Neural progenitor cell (in vitro differentiated cells): ENCODE results near the gene ACTR5. TPM values are rescaled to one million over a fixed set of nuclear protein-coding genes. Genes with fewer than 3 reads are reported as not detected.

Source experiments
- DNase-seq: peaks from one replicate; pipeline ENCODE4 v3.0.0-alpha.2; 2016; ENCODE audit warnings: low spot score
- H2AFZ ChIP-seq: fragments of 200-600 bp; sonication (generic); replicated peaks from 2 replicates; pipeline ENCODE4 v1.6.1; 2016; ENCODE audit warnings: antibody characterized with exemption
- H3F3A ChIP-seq: fragments of 200-600 bp; sonication (generic); 2 replicates; pipeline ENCODE4 v1.6.1; 2016; ENCODE audit warnings: antibody characterized with exemption, low read depth
- H3K27ac ChIP-seq: fragments of 200-600 bp; sonication (generic); 2 replicates; pipeline ENCODE4 v1.5.1; 2016; ENCODE audit warnings: mild to moderate bottlenecking
- H3K27me3 ChIP-seq: fragments of 200-600 bp; sonication (generic); 2 replicates; pipeline ENCODE4 v1.6.1; 2016; ENCODE audit warnings: mild to moderate bottlenecking, moderate library complexity
- H3K36me3 ChIP-seq: fragments of 200-600 bp; sonication (generic); 2 replicates; pipeline ENCODE4 v1.5.1; 2016
- H3K4me1 ChIP-seq: fragments of 200-600 bp; sonication (generic); 2 replicates; pipeline ENCODE4 v1.6.1; 2016; ENCODE audit warnings: mixed run types
- H3K4me2 ChIP-seq: fragments of 200-600 bp; sonication (generic); 2 replicates; pipeline ENCODE4 v1.6.1; 2016
- H3K4me3 ChIP-seq: fragments of 200-600 bp; sonication (generic); 2 replicates; pipeline ENCODE4 v1.5.1; 2016
- H3K79me2 ChIP-seq: fragments of 200-600 bp; sonication (generic); 2 replicates; pipeline ENCODE4 v1.6.1; 2016; ENCODE audit warnings: low read depth
- H3K9ac ChIP-seq: fragments of 200-600 bp; sonication (generic); 2 replicates; pipeline ENCODE4 v1.6.1; 2016
- H3K9me3 ChIP-seq: fragments of 200-600 bp; sonication (generic); 2 replicates; pipeline ENCODE4 v1.5.1; 2016; ENCODE audit warnings: low read depth
- H4K20me1 ChIP-seq: fragments of 200-600 bp; sonication (generic); 2 replicates; pipeline ENCODE4 v1.6.1; 2016; ENCODE audit warnings: low read depth
- H3K27ac Mint-ChIP-seq: 3 replicates; pipeline ENCODE4 v1.8.0; 2021; ENCODE audit warnings: mixed read lengths
- H3K27me3 Mint-ChIP-seq: 2 replicates; pipeline ENCODE4 v1.8.0; 2022; ENCODE audit warnings: low read depth, mild to moderate bottlenecking, inconsistent platforms, moderate library complexity, mixed read lengths; ENCODE audit not compliant: insufficient read depth
- H3K36me3 Mint-ChIP-seq: 3 replicates; pipeline ENCODE4 v1.8.0; 2021; ENCODE audit warnings: mixed read lengths
- H3K4me1 Mint-ChIP-seq: 3 replicates; pipeline ENCODE4 v1.8.0; 2021; ENCODE audit warnings: mixed read lengths
- H3K4me3 Mint-ChIP-seq: 3 replicates; pipeline ENCODE4 v1.8.0; 2021; ENCODE audit warnings: mild to moderate bottlenecking, moderate library complexity, mixed read lengths
- H3K9me3 Mint-ChIP-seq: 3 replicates; pipeline ENCODE4 v1.8.0; 2020; ENCODE audit warnings: mixed read lengths
- EZH2 ChIP-seq: fragments of 200-600 bp; sonication (generic); IDR thresholded peaks from 2 replicates; pipeline ENCODE4 v1.6.1; 2017; ENCODE audit warnings: antibody characterized with exemption, mild to moderate bottlenecking, moderate library complexity
- EZH2phosphoT487 ChIP-seq: fragments of 200-600 bp; sonication (generic); IDR thresholded peaks from 2 replicates; pipeline ENCODE4 v1.6.1; 2017; ENCODE audit warnings: antibody characterized with exemption
- total RNA-seq: library from RNA; depleted of rRNA; stranded (reverse); fragments of >200 nt; gene quantifications from 2 replicates; pipeline ENCODE4 v1.2.3, GENCODE V29; 2015; ENCODE audit warnings: low replicate concordance
- TF ChIP-seq, protein P1 (sequence below): fragments of 200-600 bp; sonication (generic); IDR thresholded peaks from 2 replicates; pipeline ENCODE4 v1.5.1; 2017; ENCODE audit warnings: antibody characterized with exemption, mild to moderate bottlenecking

ACTR5 gene
- 9.2 and 14.9 TPM in 2 replicates for total RNA-seq

DNA sequence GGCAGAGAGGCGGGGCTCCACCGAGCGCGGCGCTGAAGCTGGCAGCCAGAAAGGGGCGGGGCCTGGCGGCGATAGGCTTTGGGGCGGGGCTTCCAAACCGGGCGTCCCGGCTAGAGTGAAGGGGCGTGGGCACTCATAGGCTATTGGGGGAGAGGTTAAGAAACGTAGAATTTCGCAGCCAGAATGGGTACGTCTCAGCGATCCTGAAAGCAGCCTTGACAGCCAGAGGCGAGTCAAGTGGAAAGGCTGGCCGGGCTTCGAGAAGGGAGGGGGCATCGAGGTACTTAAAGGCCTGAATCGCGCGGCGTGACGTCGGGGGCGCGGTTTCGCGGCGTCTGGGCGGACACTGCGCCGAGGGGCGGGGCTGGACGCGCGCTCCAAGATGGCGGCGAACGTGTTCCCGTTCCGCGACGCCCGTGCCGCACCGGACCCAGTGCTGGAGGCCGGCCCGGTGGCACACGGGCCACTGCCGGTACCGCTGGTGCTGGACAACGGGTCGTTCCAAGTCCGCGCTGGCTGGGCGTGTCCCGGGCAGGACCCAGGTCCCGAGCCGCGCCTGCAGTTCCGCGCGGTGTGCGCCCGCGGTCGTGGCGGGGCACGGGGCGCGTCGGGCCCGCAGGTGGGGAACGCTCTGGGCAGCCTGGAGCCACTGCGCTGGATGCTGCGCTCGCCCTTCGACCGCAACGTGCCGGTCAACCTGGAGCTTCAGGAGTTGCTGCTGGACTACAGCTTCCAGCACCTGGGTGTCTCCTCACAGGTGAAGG is at the start of gene ACTR5:
Gene ACTR5 (plus strand): TSS at position 364 of the 764 bp plus-strand sequence. CDS start 19 bp downstream, at position 383.
- H3K4me1 Mint-ChIP-seq: peaks cover 17% of the 10 kb centered on the region

DNA sequence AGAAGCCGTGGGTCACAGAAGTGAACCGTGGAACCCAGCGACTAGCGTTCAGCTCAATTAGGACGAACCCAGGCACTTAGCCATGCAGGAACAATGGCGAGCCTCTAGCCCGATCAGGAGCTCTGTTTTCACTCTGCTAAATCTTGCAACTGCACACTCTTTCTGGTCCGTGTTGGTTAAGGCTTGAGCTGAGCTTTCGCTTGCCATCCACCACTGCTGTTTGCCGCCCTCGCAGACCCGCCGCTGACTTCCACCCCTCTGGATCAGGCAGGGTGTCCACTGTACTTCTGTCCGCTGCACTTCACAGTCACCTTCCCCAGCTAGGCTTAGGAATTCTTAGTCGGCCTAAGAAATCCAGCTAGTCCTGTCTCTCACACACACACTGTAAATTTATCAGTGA is 49.7 kb upstream of the ACTR5 start:
- H3K4me3 Mint-ChIP-seq: no peak overlapping the region
- Histone ChIP-seq H3K79me2 (no peaks in the 10 kb centered on the region), H3K9me3 (no peaks in the 10 kb centered on the region), H3F3A (peaks cover 6% of the 10 kb centered on the region), H3K27me3 (peaks cover 47% of the 10 kb centered on the region), H3K9ac (no peak overlapping the region), H3K36me3 (no peaks in the 10 kb centered on the region), H3K27ac (no peak overlapping the region), H4K20me1 (peaks cover 7% of the 10 kb centered on the region), H3K4me2 (no peak overlapping the region), H2AFZ (no peak overlapping the region), H3K4me1 (peaks cover 13% of the 10 kb centered on the region), H3K4me3 (no peak overlapping the region)
- peaks cover 13% of the 10 kb centered on the region for H3K27me3 Mint-ChIP-seq
- no peaks in the 10 kb centered on the region for H3K36me3 Mint-ChIP-seq
- no peak for DNase-seq
- TF ChIP-seq, protein P1, sequence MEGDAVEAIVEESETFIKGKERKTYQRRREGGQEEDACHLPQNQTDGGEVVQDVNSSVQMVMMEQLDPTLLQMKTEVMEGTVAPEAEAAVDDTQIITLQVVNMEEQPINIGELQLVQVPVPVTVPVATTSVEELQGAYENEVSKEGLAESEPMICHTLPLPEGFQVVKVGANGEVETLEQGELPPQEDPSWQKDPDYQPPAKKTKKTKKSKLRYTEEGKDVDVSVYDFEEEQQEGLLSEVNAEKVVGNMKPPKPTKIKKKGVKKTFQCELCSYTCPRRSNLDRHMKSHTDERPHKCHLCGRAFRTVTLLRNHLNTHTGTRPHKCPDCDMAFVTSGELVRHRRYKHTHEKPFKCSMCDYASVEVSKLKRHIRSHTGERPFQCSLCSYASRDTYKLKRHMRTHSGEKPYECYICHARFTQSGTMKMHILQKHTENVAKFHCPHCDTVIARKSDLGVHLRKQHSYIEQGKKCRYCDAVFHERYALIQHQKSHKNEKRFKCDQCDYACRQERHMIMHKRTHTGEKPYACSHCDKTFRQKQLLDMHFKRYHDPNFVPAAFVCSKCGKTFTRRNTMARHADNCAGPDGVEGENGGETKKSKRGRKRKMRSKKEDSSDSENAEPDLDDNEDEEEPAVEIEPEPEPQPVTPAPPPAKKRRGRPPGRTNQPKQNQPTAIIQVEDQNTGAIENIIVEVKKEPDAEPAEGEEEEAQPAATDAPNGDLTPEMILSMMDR: no peak
- TF ChIP-seq EZH2phosphoT487 (no peak), EZH2 (no peak)
- no peaks in the 10 kb centered on the region for H3K9me3 Mint-ChIP-seq
- H3K4me1 Mint-ChIP-seq: no peaks in the 10 kb centered on the region
- H3K27ac Mint-ChIP-seq: no peak overlapping the region

More for the DNA sequence above, at the start of gene ACTR5:
- no peaks in the 10 kb centered on the region for H3K9me3 Mint-ChIP-seq
- no peaks in the 10 kb centered on the region for H3K4me1 ChIP-seq
- H2AFZ ChIP-seq: peak within 1 kb of the TSS; percentile 99
- H4K20me1 ChIP-seq: peaks cover 16% of the 10 kb centered on the region
- peaks cover 10% of the 10 kb centered on the region for H3K27me3 Mint-ChIP-seq
- H3K79me2 ChIP-seq: peaks cover 13% of the 10 kb centered on the region
- no peaks in the 10 kb centered on the region for H3K9me3 ChIP-seq
- peak within 1 kb of the TSS; percentile 97 for H3K4me3 Mint-ChIP-seq
- H3K36me3 Mint-ChIP-seq: peaks cover 2% of the 10 kb centered on the region
- H3F3A ChIP-seq: peaks cover 8% of the 10 kb centered on the region
- H3K9ac ChIP-seq: peak within 1 kb of the TSS; percentile 47
- no peak for TF ChIP-seq EZH2phosphoT487
- TF ChIP-seq EZH2: peak; percentile 50
- TF ChIP-seq, protein P1: no peak
- peak; percentile 97 for DNase-seq
- H3K36me3 ChIP-seq: peaks cover 6% of the 10 kb centered on the region
- peak within 1 kb of the TSS; percentile 89 for H3K4me3 ChIP-seq
- H3K4me2 ChIP-seq: peak within 1 kb of the TSS; percentile 91
- no peak within 1 kb of the TSS for H3K27ac ChIP-seq
- peak within 1 kb of the TSS; percentile 76 for H3K27ac Mint-ChIP-seq
- H3K27me3 ChIP-seq: peaks cover 33% of the 10 kb centered on the region

DNA sequence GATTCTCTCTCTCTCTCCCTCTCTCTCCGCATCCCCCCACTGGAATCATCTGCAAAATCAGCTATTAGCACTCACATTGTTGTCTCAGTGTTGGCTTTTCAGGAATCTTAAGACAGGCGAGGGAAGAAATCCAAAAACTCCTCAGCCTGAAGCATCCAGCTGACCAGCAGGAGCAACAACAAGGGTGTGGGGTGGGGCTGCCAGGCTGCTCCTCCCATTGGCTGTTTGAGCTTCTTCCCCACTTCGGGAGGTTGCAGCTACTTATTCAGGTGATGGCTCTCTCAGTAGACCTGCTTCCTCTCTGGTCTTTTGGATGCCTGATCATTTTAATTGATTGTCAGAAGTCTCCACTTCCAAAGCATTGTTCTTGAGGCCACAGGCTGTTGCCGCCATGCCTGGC is 48.1 kb upstream of the ACTR5 start:
- Histone ChIP-seq H3K9ac (no peak overlapping the region), H3K4me3 (no peak overlapping the region), H3K27ac (no peak overlapping the region), H3K79me2 (no peaks in the 10 kb centered on the region), H3K4me2 (peak overlapping the region; percentile 38), H3K36me3 (no peaks in the 10 kb centered on the region), H3F3A (peaks cover 6% of the 10 kb centered on the region), H3K27me3 (peaks cover 37% of the 10 kb centered on the region), H3K9me3 (no peaks in the 10 kb centered on the region), H4K20me1 (no peaks in the 10 kb centered on the region), H3K4me1 (peaks cover 13% of the 10 kb centered on the region), H2AFZ (no peak overlapping the region)
- no peak overlapping the region for H3K4me3 Mint-ChIP-seq
- no peak for DNase-seq
- H3K9me3 Mint-ChIP-seq: peaks cover 4% of the 10 kb centered on the region
- no peaks in the 10 kb centered on the region for H3K4me1 Mint-ChIP-seq
- TF ChIP-seq, protein P1: no peak
- TF ChIP-seq EZH2phosphoT487: no peak
- no peak for TF ChIP-seq EZH2
- H3K27me3 Mint-ChIP-seq: peaks cover 13% of the 10 kb centered on the region
- no peaks in the 10 kb centered on the region for H3K36me3 Mint-ChIP-seq
- H3K27ac Mint-ChIP-seq: no peak overlapping the region
